T-helper 17 cell (primary cell): ENCODE results near the gene SIGLEC12. TPM values are rescaled to one million over a fixed set of nuclear protein-coding genes. Genes with fewer than 3 reads are reported as not detected.
"Not testable (repeated sequence)": the region's sequence is repeated elsewhere in the genome, so short reads cannot be mapped to it uniquely, and the experiment has no call there.

Source experiments
- ATAC-seq: fragments of 150-1000 bp; cut with Tn5 transposase; 2 replicates; pipeline ENCODE4 v1.10.0; 2021; ENCODE audit warnings: mild to moderate bottlenecking, moderate library complexity
- DNase-seq, 3 donors: peaks; one replicate each; pipeline versions ENCODE4 v3.0.0 to v3.0.0-alpha.2; 2020 to 2021
- H3K9me3 ChIP-seq: one replicate; pipeline ENCODE4 v1.7.0; 2013; ENCODE audit warnings: low read length, mild to moderate bottlenecking; ENCODE audit not compliant: control insufficient read depth, poor library complexity, severe bottlenecking
- H3K27ac Mint-ChIP-seq: one replicate; pipeline ENCODE4 v1.8.0; 2022; ENCODE audit warnings: mild to moderate bottlenecking, moderate library complexity, mixed read lengths
- H3K27me3 Mint-ChIP-seq: one replicate; pipeline ENCODE4 v1.8.0; 2022; ENCODE audit warnings: mixed read lengths
- H3K36me3 Mint-ChIP-seq: one replicate; pipeline ENCODE4 v1.8.0; 2022; ENCODE audit warnings: low read depth, mixed read lengths
- H3K4me1 Mint-ChIP-seq: one replicate; pipeline ENCODE4 v1.8.0; 2022; ENCODE audit warnings: mild to moderate bottlenecking, mixed read lengths
- H3K4me3 Mint-ChIP-seq: one replicate; pipeline ENCODE4 v1.8.0; 2022; ENCODE audit warnings: mild to moderate bottlenecking, moderate library complexity, mixed read lengths
- total RNA-seq, 4 donors: library from RNA in 2 of 4; stranded (reverse) in 2 of 4; gene quantifications; one replicate each; pipeline ENCODE4 v1.2.3 and lab custom pipeline; 2022 to 2026

The SIGLEC12 gene
- total RNA-seq, 2 donors from 2014 or later, result not detected

GRCh38 chr19:51509823-51510660, 8.4 kb upstream of the SIGLEC12 start:
- peaks cover 2% of the 10 kb centered on the region for H3K36me3 Mint-ChIP-seq
- no peak overlapping the region for H3K4me3 Mint-ChIP-seq
- H3K27ac Mint-ChIP-seq, result no peak overlapping the region
- no peaks in the 10 kb centered on the region for H3K4me1 Mint-ChIP-seq
- peaks cover 57% of the 10 kb centered on the region for H3K27me3 Mint-ChIP-seq
- ATAC-seq (no peak), DNase-seq (no peak)
- no peaks in the 10 kb centered on the region for H3K9me3 ChIP-seq

DNA sequence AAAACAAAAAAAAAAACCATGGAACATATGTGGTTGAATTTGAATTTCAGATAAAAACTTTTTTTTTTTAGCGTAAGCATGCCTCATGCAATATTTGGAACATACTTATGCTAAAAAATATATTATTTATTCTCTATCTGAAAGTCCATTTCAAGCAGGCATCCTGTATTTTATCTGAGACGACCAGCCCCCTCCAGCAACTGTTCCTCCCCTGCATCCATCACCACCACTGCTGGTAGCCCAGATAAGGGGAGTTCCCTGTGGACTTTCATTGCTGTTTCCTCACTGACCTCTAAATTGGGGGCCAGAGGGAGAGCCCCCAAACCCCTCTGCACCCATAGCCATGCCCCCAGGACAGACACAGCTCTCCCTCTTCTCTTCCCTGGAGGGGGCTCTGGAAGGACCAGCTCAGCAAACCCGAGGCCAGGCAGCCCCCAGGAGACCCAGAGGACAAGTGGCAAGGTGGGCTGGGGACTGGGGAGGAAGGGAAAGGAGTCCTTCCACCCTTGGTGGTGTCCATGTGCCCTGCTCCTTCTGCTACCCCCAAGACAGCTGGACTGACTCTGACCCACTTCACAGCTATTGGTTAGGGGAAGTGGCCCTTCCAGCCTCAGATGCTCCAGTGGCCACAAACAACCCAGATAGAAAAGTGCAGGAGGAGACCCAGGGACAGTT, 6.6 kb upstream of the SIGLEC12 start:
- no peak for ATAC-seq
- peaks cover 51% of the 10 kb centered on the region for H3K27me3 Mint-ChIP-seq
- H3K4me3 Mint-ChIP-seq, result no peak overlapping the region
- DNase-seq, result no peak
- no peak overlapping the region for H3K27ac Mint-ChIP-seq
- peaks cover 2% of the 10 kb centered on the region for H3K36me3 Mint-ChIP-seq
- no peaks in the 10 kb centered on the region for H3K9me3 ChIP-seq
- no peaks in the 10 kb centered on the region for H3K4me1 Mint-ChIP-seq

DNA sequence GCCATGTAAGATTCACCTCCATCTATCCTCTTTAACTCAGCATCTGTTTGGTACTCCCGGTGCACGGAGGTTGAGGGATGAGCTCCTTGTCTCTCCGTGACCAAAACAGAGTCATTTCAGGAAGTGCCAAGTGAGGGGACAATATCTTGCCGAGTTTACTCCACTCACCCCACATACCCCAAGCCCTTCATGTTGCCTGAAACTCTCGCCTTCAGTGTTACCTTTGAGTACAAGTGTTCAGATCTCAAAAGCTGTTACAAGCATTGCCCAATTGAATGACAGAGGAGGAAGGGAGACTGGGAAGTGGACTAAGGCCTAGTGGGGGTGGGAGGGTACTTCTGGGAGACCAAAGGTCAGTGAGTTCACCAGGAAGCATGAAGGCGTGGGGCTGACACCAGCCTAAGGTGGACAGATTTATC, 6.0 kb upstream of the SIGLEC12 start:
- Mint-ChIP-seq H3K4me3 (no peak overlapping the region), H3K4me1 (no peaks in the 10 kb centered on the region), H3K27ac (no peak overlapping the region), H3K36me3 (peaks cover 2% of the 10 kb centered on the region), H3K27me3 (peaks cover 47% of the 10 kb centered on the region)
- ATAC-seq (no peak), DNase-seq (no peak)
- H3K9me3 ChIP-seq, result no peaks in the 10 kb centered on the region

DNA sequence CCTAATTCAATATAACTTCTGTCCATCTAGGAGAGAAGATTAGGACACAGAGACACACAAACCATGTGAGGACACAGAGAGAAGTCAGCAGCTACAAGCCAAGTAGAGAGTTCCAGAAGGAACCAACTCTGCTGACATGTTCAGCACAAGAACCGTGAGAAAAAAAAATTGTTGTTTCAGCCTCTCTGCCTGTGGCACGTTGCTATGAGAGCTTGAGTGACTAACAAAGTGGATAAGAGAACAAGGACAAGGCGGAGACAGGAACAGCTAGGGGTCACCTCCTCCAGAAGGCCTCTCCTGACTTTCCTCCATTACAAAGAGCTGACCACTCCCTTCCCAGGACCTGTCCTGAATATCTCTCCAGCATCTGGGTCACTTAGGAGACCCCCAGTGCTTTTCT, 5.6 kb upstream of the SIGLEC12 start:
- no peak overlapping the region for H3K4me3 Mint-ChIP-seq
- no peak for DNase-seq
- no peaks in the 10 kb centered on the region for H3K9me3 ChIP-seq
- peaks cover 2% of the 10 kb centered on the region for H3K36me3 Mint-ChIP-seq
- H3K27ac Mint-ChIP-seq, result no peak overlapping the region
- H3K27me3 Mint-ChIP-seq, result peaks cover 42% of the 10 kb centered on the region
- H3K4me1 Mint-ChIP-seq, result no peaks in the 10 kb centered on the region
- no peak for ATAC-seq

DNA sequence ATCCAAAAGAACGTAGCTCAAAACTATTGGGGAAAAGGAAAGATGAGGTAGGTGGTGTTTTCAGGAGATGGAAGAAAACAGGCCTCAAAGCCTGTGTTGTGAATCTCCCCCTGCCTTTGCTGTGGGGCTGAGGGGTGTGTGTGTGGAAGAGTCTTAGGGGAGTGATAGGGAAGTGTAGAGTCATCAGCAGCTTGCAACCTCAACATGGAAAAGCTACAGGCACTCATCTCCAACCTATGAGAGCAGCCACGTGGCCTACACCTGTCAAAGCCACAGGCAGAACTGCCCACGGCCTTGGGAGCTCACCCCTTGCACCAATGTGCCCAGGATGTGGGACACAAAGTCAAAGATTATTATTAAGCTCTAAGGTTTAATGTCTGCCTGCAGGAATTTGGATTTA, 4.3 kb upstream of the SIGLEC12 start:
- H3K27ac Mint-ChIP-seq, result no peak overlapping the region
- H3K36me3 Mint-ChIP-seq, result peaks cover under 1% of the 10 kb centered on the region
- no peaks in the 10 kb centered on the region for H3K9me3 ChIP-seq
- peaks cover 29% of the 10 kb centered on the region for H3K27me3 Mint-ChIP-seq
- no peak for ATAC-seq
- no peak for DNase-seq
- no peak overlapping the region for H3K4me3 Mint-ChIP-seq
- peaks cover 9% of the 10 kb centered on the region for H3K4me1 Mint-ChIP-seq

DNA sequence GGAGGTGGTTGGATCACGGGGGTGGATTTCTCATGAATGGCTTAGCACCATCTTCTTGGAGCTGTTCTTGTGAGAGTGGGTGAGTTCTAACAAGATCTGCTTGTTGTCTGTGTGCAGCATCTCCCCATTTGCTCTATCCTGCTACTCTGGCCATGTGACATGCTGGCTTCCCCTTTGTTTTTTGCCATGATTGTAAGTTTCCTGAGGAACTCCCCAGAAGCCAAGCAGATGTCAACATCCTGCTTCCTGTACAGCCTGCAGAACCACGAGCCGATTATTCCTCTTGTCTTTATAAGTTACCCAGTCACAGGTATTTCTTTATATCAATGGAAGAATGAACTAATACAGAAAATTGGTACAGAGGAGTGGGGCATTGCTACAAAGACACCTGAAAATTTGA, 2.3 kb upstream of the SIGLEC12 start:
- Mint-ChIP-seq H3K36me3 (no peaks in the 10 kb centered on the region), H3K27ac (no peak overlapping the region), H3K27me3 (peaks cover 17% of the 10 kb centered on the region), H3K4me3 (no peak overlapping the region), H3K4me1 (peaks cover 13% of the 10 kb centered on the region)
- H3K9me3 ChIP-seq, result no peaks in the 10 kb centered on the region
- DNase-seq (no peak), ATAC-seq (no peak)

DNA sequence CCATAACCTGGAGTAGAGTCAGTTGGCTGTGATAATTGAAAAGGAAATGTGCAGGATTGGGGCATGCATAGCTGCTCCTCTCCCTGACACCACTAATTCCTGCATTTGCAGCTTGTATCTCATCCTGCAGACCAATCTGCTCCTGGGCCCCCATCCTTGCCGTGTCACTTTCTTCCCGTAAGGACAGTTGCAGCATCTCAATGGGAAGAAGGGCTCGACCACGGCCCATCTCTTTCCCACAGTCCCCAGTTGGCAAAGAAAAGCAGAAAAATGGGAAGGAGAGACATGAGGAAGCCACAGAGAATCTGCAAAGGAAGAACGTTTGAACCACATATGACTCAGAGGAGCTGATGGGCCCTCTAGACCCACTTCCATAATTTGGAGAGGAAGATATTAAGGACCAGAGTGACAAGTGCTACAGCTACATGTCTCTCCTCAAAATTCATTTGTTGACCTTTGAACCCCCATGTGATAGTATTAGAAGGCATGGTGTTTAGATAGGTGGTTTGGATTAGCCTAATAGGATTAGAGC, 1.8 kb upstream of the SIGLEC12 start:
- no peak overlapping the region for H3K4me3 Mint-ChIP-seq
- DNase-seq (no peak), ATAC-seq (no peak)
- peaks cover 19% of the 10 kb centered on the region for H3K27me3 Mint-ChIP-seq
- no peaks in the 10 kb centered on the region for H3K36me3 Mint-ChIP-seq
- no peak overlapping the region for H3K27ac Mint-ChIP-seq
- H3K4me1 Mint-ChIP-seq, result peaks cover 13% of the 10 kb centered on the region
- H3K9me3 ChIP-seq, result no peaks in the 10 kb centered on the region

DNA sequence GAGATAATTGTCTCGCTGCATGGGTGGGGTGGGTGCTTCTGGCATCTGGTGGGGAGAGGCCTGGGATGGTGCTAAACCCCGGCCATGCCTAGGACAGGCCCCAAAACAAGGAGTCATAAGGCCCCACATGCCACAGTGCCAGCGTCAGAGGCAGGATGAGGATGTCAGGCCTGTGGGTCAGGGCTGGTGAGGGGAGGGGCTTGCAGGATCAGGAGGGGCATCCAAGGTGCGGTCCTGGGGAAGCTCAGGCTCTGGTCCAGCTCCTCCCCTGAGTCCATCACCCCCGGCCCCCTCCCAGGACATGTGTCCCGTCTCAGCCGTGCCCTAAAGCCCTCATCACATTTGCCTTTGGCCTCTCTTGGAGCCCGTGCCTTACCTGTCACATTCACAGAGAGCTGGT, 669 bp downstream of the SIGLEC12 start:
- H3K36me3 Mint-ChIP-seq, H3K4me3 Mint-ChIP-seq, DNase-seq, ATAC-seq, H3K9me3 ChIP-seq, H3K27ac Mint-ChIP-seq: not testable (repeated sequence)
- peaks cover 16% of the 10 kb centered on the region for H3K27me3 Mint-ChIP-seq
- peaks cover 13% of the 10 kb centered on the region for H3K4me1 Mint-ChIP-seq

DNA sequence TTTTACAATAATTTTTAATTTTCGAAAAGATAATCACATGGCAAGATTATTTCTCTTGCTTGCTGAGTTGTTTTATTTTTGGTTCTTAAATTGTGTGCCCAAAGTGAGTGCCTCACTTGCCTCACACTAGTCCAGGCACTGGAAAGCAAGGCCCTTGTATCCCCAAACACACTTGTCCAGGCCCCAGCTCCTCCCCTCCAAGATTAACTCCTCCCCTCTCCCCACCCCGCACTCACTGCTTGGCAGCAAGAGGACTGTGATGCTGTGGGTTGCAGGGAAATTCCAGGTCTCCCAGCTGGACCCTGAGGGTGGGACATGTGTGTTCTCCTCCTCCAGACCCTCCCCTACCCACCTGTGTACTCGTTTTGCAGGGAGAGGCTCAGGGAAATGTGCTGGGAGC, 3.9 kb downstream of the SIGLEC12 start:
- no peak for DNase-seq
- peaks cover 13% of the 10 kb centered on the region for H3K4me1 Mint-ChIP-seq
- H3K9me3 ChIP-seq, result no peaks in the 10 kb centered on the region
- peaks cover 11% of the 10 kb centered on the region for H3K27me3 Mint-ChIP-seq
- no peaks in the 10 kb centered on the region for H3K36me3 Mint-ChIP-seq
- no peak for ATAC-seq
- H3K4me3 Mint-ChIP-seq, result no peak overlapping the region
- no peak overlapping the region for H3K27ac Mint-ChIP-seq

- H3K4me3 Mint-ChIP-seq, result no peak overlapping the region
- peaks cover 5% of the 10 kb centered on the region for H3K27me3 Mint-ChIP-seq
- no peaks in the 10 kb centered on the region for H3K4me1 Mint-ChIP-seq
- no peak overlapping the region for H3K27ac Mint-ChIP-seq
- peaks cover 2% of the 10 kb centered on the region for H3K36me3 Mint-ChIP-seq
- no peak for ATAC-seq
- no peak for DNase-seq
- no peaks in the 10 kb centered on the region for H3K9me3 ChIP-seq
Measured at GRCh38 chr19:51493776-51494175, 7.8 kb downstream of the SIGLEC12 start.

DNA sequence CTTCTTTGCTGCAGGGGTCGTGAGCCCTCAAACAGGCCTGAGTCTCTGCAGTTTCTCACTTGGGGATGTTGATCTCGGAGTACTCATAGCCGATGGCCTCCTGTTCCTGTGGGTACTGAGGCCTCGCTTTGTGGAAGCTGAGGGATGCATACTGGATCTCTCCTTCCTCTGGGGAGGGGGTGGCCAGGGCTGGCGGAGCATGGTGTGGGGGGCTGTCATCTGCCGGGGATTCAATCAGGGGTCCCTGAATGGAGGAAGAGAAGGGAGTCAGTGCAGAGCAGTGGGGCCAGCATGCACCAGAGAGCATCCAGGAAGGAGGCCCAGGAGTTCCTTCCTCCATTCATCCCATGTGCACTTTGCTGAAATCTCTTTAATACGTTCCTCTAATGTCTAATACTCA, 10.0 kb downstream of the SIGLEC12 start:
- ATAC-seq (no peak), DNase-seq (no peak)
- no peak overlapping the region for H3K27ac Mint-ChIP-seq
- no peaks in the 10 kb centered on the region for H3K27me3 Mint-ChIP-seq
- H3K4me3 Mint-ChIP-seq, result no peak overlapping the region
- H3K36me3 Mint-ChIP-seq, result peaks cover 2% of the 10 kb centered on the region
- no peaks in the 10 kb centered on the region for H3K4me1 Mint-ChIP-seq
- no peaks in the 10 kb centered on the region for H3K9me3 ChIP-seq

GRCh38 chr19:51490676-51491075, 10.9 kb downstream of the SIGLEC12 start:
- ATAC-seq, result no peak
- Mint-ChIP-seq H3K36me3 (peaks cover 2% of the 10 kb centered on the region), H3K4me1 (no peaks in the 10 kb centered on the region), H3K27me3 (no peaks in the 10 kb centered on the region), H3K27ac (no peak overlapping the region), H3K4me3 (no peak overlapping the region)
- H3K9me3 ChIP-seq, result no peaks in the 10 kb centered on the region
- DNase-seq, result no peak

- peaks cover 4% of the 10 kb centered on the region for H3K36me3 Mint-ChIP-seq
- H3K4me1 Mint-ChIP-seq, result no peaks in the 10 kb centered on the region
- no peaks in the 10 kb centered on the region for H3K9me3 ChIP-seq
- DNase-seq (no peak), ATAC-seq (no peak)
- H3K27me3 Mint-ChIP-seq, result peaks cover 9% of the 10 kb centered on the region
- no peak overlapping the region for H3K27ac Mint-ChIP-seq
- H3K4me3 Mint-ChIP-seq, result no peak overlapping the region
Measured at GRCh38 chr19:51489113-51489512, 12.5 kb downstream of the SIGLEC12 start.
